Tibial nerve (tissue), 4 donors: ENCODE results near the gene MCF2L2. TPM values are rescaled to one million over a fixed set of nuclear protein-coding genes. Genes with fewer than 3 reads are reported as not detected.
"Not testable (repeated sequence)": the region's sequence is repeated elsewhere in the genome, so short reads cannot be mapped to it uniquely, and the experiment has no call there.

Source experiments
- DNase-seq, 2 donors: peaks; one replicate each; pipeline ENCODE4 v3.0.0-alpha.2; 2019; ENCODE audit warnings: low spot score in 2 of 2
- H3K27ac ChIP-seq, 4 donors: fragments of 200-600 bp; sonication (generic) in 3 of 4; one replicate each; pipeline ENCODE4 v1.5.1; 2017 to 2019; ENCODE audit warnings: mild to moderate bottlenecking in 1 of 4
- H3K27me3 ChIP-seq, 2 donors: fragments of 200-600 bp; sonication (generic) in 1 of 2; one replicate each; pipeline versions ENCODE4 v1.5.1 to v1.6.0; 2017 to 2019
- H3K36me3 ChIP-seq, 3 donors: fragments of 200-600 bp; sonication (generic); one replicate each; pipeline ENCODE4 v1.5.1; 2018 to 2019
- H3K4me1 ChIP-seq, 4 donors: fragments of 200-600 bp; sonication (generic) in 3 of 4; one replicate each; pipeline ENCODE4 v1.5.1; 2017 to 2019
- H3K4me3 ChIP-seq, 4 donors: fragments of 200-600 bp; sonication (generic) in 3 of 4; one replicate each; pipeline ENCODE4 v1.5.1; 2017 to 2019; ENCODE audit warnings: mild to moderate bottlenecking in 1 of 4, moderate library complexity in 1 of 4
- H3K9me3 ChIP-seq, 4 donors: fragments of 200-600 bp; sonication (generic) in 3 of 4; one replicate each; pipeline ENCODE4 v1.5.1; 2017 to 2019
- EP300 ChIP-seq, 2 donors: sonication (generic); formaldehyde crosslinking; IDR thresholded peaks; one replicate each; pipeline ENCODE4 v1.6.1; 2017; ENCODE audit warnings: antibody characterized with exemption in 2 of 2, mild to moderate bottlenecking in 1 of 2
- POLR2A ChIP-seq, 2 donors: fragments of 450-650 bp; IDR thresholded peaks; one replicate each; pipeline ENCODE4 v1.6.1; 2017; ENCODE audit warnings: antibody characterized with exemption in 2 of 2, mild to moderate bottlenecking in 2 of 2, moderate library complexity in 2 of 2
- WGBS, 2 donors: methylation state at CpG; one replicate each; pipeline ENCODE4 v1.1.5; 2018; 5-methylcytosine and 5-hydroxymethylcytosine counted together
- total RNA-seq, 4 donors: library from RNA; depleted of rRNA; stranded (reverse); fragments of >200 nt; gene quantifications; one replicate each; pipeline ENCODE4 v1.1.0, GENCODE V29; 2016
- TF ChIP-seq, protein P1 (sequence below), 5 experiments: fragments of 200-600 bp in 3 of 5; fragments of 450-650 bp in 2 of 5; sonication (generic) in 3 of 5; IDR thresholded peaks; one replicate each; pipeline ENCODE4 v1.5.1; 2016 to 2019; ENCODE audit warnings: antibody characterized with exemption in 5 of 5, mild to moderate bottlenecking in 3 of 5, moderate library complexity in 2 of 5

The MCF2L2 gene
- total RNA-seq, 4 donors from 2014 or later: 0.90 to 24.9 (median 1.8) TPM

GRCh38 chr3:183473969-183474368 is 45.5 kb upstream of the MCF2L2 start:
- DNase-seq: no peak
- Histone ChIP-seq H3K9me3 (no peaks in the 10 kb centered on the region), H3K36me3 (no peaks in the 10 kb centered on the region), H3K4me3 (no peak overlapping the region), H3K27me3 (no peaks in the 10 kb centered on the region), H3K27ac (no peak overlapping the region), H3K4me1 (peaks cover 0 to 6% (median 0%) of the 10 kb centered on the region in 4 donors)
- WGBS, 2 donors: 68 to 85% methylated on average over 2 of the region's 2 CpGs
- no peak for TF ChIP-seq POLR2A (IDR thresholded peaks at IDR 0.05)

- 61 to 70% methylated on average over 6 of the region's 6 CpGs for WGBS, 2 donors
- Histone ChIP-seq H3K4me1 (peaks cover 0 to 6% (median 0%) of the 10 kb centered on the region in 4 donors), H3K36me3 (no peaks in the 10 kb centered on the region), H3K27ac (no peak overlapping the region), H3K4me3 (no peak overlapping the region), H3K9me3 (no peaks in the 10 kb centered on the region), H3K27me3 (no peaks in the 10 kb centered on the region)
- no peak for DNase-seq
- TF ChIP-seq, protein P1, sequence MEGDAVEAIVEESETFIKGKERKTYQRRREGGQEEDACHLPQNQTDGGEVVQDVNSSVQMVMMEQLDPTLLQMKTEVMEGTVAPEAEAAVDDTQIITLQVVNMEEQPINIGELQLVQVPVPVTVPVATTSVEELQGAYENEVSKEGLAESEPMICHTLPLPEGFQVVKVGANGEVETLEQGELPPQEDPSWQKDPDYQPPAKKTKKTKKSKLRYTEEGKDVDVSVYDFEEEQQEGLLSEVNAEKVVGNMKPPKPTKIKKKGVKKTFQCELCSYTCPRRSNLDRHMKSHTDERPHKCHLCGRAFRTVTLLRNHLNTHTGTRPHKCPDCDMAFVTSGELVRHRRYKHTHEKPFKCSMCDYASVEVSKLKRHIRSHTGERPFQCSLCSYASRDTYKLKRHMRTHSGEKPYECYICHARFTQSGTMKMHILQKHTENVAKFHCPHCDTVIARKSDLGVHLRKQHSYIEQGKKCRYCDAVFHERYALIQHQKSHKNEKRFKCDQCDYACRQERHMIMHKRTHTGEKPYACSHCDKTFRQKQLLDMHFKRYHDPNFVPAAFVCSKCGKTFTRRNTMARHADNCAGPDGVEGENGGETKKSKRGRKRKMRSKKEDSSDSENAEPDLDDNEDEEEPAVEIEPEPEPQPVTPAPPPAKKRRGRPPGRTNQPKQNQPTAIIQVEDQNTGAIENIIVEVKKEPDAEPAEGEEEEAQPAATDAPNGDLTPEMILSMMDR (IDR thresholded peaks at IDR 0.05): no peak
- TF ChIP-seq EP300 (IDR thresholded peaks at IDR 0.05) (no peak), POLR2A (IDR thresholded peaks at IDR 0.05) (no peak)
Measured at GRCh38 chr3:183472155-183472554, 43.7 kb upstream of the MCF2L2 start.

DNA sequence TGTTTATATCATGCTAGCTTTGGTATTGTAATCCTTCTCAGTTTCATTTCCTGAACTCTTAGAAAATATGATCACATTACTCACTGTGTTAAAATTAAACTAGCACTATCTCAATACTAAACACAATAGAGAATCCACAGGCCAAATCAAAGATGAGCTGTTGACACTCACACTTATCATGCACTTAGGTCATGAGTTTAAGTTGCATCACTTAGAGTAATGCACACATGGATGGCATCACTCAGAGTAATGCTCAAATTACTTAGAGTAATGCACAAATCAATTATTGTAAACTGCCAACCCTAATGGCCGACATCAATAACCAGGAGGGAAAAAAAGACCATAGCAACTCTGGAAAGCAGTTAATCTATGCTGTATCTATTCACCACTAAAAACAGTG is 40.0 kb upstream of the MCF2L2 start:
- no peak for DNase-seq
- no peak overlapping the region for H3K27ac ChIP-seq
- H3K9me3 ChIP-seq: no peaks in the 10 kb centered on the region
- 90 to 95% methylated on average over 1 of the region's 1 CpG for WGBS, 2 donors
- H3K36me3 ChIP-seq: no peaks in the 10 kb centered on the region
- TF ChIP-seq, protein P1 (IDR thresholded peaks at IDR 0.05): no peak
- TF ChIP-seq EP300 (IDR thresholded peaks at IDR 0.05): no peak
- H3K4me1 ChIP-seq: peaks cover 0 to 6% (median 0%) of the 10 kb centered on the region in 4 donors
- H3K27me3 ChIP-seq: no peaks in the 10 kb centered on the region
- no peak overlapping the region for H3K4me3 ChIP-seq

- Histone ChIP-seq H3K4me1 (peaks cover 0 to 6% (median 0%) of the 10 kb centered on the region in 4 donors), H3K9me3 (no peaks in the 10 kb centered on the region), H3K4me3 (no peak overlapping the region), H3K36me3 (no peaks in the 10 kb centered on the region), H3K27me3 (no peaks in the 10 kb centered on the region), H3K27ac (no peak overlapping the region)
- WGBS, 2 donors: 69 to 75% methylated on average over 3 of the region's 3 CpGs
- TF ChIP-seq POLR2A (IDR thresholded peaks at IDR 0.05) (no peak), EP300 (IDR thresholded peaks at IDR 0.05) (no peak)
- TF ChIP-seq, protein P1 (IDR thresholded peaks at IDR 0.05): no peak
- DNase-seq: no peak
Measured at GRCh38 chr3:183466575-183466974, 38.2 kb upstream of the MCF2L2 start.

DNA sequence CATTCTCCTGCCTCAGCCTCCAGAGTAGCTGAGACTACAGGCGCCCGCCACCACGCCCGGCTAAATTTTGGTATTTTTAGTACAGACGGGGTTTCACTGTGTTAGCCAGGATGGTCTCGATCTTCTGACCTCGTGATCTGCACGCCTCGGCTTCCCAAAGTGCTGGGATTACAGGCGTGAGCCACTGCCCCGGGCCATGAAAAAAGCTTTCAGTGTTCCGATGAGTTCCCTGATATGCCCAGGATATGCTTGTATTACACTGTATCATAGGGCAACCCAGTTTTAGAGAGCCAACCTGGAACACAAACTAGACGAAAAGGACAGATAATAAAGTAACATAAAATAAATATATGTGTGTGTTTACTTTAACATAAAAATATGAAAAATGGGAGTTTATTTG is 37.3 kb upstream of the MCF2L2 start:
- not testable (repeated sequence) for H3K27me3 ChIP-seq, H3K4me1 ChIP-seq, H3K36me3 ChIP-seq, DNase-seq, H3K27ac ChIP-seq, H3K4me3 ChIP-seq, H3K9me3 ChIP-seq
- WGBS, 2 donors: 79 to 81% methylated on average over 13 of the region's 13 CpGs

GRCh38 chr3:183464480-183464879 is 36.1 kb upstream of the MCF2L2 start:
- Histone ChIP-seq H3K36me3 (no peaks in the 10 kb centered on the region), H3K4me1 (peaks cover 0 to 4% (median 0%) of the 10 kb centered on the region in 4 donors), H3K9me3 (no peaks in the 10 kb centered on the region), H3K4me3 (no peak overlapping the region), H3K27me3 (no peaks in the 10 kb centered on the region), H3K27ac (no peak overlapping the region)
- TF ChIP-seq, protein P1 (IDR thresholded peaks at IDR 0.05): no peak
- no peak for TF ChIP-seq POLR2A (IDR thresholded peaks at IDR 0.05)
- TF ChIP-seq EP300 (IDR thresholded peaks at IDR 0.05): no peak
- 74 to 84% methylated on average over 2 of the region's 2 CpGs for WGBS, 2 donors
- DNase-seq: no peak
